ENCODE data around the gene EDC4. TPM values are rescaled to one million over a fixed set of nuclear protein-coding genes. Genes with fewer than 3 reads are reported as not detected.

Gene EDC4
- total RNA-seq, 1 experiment from 2014 or later, result 85.3 TPM

DNA sequence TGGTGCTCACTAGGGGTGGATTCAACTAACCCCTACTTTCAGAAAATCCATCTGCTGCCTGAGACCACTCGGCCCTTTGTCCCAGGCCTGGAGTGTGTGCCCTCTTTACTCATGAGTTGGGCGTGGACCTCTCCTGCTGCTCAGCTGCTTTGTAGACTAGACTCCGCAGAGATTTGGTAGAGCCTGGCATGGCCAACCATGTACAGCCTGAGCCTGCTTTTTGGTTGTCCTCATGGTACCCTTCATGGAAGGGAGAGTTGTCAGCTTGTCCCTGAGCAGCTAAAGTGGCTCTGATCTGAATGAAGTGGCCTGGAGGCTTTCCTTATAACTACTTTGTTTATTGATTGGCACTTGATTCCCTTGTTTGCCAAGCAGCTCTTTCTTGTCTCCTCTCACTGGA is 1.5 kb downstream of the EDC4 start:
- intact Hi-C loops (cut with micrococcal nuclease; ENCODE audit: unreplicated experiment) (no loop called here), in situ Hi-C loops (cut with HindIII; ENCODE audit: low pct_unique_long_range_greater_than_20kb, low sequenced_read_pairs) (no loop called here)
- ATAC-seq, result no peak
- peak overlapping the region; percentile 90 for H3K27ac ChIP-seq (ENCODE audit: low read length)
- TSS peak; percentile 69 for BruUV-seq (replicated peaks)
- H3K4me3 ChIP-seq (ENCODE audit: low read depth in 2 of 2, low read length in 2 of 2), result peak overlapping the region; percentile 85 to 87
- TF ChIP-seq POLR2AphosphoS5 (IDR thresholded peaks at IDR 0.05; ENCODE audit: low read depth, low read length) (no peak), SIN3A (IDR thresholded peaks at IDR 0.05; ENCODE audit: borderline replicate concordance, insufficient read depth, low read depth, low read length) (no peak), TCF7L2 (IDR thresholded peaks at IDR 0.05; ENCODE audit: low read depth, low read length) (no peak)
- TF ChIP-seq, protein P1, sequence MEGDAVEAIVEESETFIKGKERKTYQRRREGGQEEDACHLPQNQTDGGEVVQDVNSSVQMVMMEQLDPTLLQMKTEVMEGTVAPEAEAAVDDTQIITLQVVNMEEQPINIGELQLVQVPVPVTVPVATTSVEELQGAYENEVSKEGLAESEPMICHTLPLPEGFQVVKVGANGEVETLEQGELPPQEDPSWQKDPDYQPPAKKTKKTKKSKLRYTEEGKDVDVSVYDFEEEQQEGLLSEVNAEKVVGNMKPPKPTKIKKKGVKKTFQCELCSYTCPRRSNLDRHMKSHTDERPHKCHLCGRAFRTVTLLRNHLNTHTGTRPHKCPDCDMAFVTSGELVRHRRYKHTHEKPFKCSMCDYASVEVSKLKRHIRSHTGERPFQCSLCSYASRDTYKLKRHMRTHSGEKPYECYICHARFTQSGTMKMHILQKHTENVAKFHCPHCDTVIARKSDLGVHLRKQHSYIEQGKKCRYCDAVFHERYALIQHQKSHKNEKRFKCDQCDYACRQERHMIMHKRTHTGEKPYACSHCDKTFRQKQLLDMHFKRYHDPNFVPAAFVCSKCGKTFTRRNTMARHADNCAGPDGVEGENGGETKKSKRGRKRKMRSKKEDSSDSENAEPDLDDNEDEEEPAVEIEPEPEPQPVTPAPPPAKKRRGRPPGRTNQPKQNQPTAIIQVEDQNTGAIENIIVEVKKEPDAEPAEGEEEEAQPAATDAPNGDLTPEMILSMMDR (IDR thresholded peaks at IDR 0.05), result no peak
- TF ChIP-seq, protein P2, sequence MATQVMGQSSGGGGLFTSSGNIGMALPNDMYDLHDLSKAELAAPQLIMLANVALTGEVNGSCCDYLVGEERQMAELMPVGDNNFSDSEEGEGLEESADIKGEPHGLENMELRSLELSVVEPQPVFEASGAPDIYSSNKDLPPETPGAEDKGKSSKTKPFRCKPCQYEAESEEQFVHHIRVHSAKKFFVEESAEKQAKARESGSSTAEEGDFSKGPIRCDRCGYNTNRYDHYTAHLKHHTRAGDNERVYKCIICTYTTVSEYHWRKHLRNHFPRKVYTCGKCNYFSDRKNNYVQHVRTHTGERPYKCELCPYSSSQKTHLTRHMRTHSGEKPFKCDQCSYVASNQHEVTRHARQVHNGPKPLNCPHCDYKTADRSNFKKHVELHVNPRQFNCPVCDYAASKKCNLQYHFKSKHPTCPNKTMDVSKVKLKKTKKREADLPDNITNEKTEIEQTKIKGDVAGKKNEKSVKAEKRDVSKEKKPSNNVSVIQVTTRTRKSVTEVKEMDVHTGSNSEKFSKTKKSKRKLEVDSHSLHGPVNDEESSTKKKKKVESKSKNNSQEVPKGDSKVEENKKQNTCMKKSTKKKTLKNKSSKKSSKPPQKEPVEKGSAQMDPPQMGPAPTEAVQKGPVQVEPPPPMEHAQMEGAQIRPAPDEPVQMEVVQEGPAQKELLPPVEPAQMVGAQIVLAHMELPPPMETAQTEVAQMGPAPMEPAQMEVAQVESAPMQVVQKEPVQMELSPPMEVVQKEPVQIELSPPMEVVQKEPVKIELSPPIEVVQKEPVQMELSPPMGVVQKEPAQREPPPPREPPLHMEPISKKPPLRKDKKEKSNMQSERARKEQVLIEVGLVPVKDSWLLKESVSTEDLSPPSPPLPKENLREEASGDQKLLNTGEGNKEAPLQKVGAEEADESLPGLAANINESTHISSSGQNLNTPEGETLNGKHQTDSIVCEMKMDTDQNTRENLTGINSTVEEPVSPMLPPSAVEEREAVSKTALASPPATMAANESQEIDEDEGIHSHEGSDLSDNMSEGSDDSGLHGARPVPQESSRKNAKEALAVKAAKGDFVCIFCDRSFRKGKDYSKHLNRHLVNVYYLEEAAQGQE (IDR thresholded peaks at IDR 0.05; ENCODE audit: insufficient read depth in 1 of 2, low read depth in 2 of 2, low read length in 1 of 2), result no peak
- DNase-seq (ENCODE audit: low read depth, low spot score), result no peak
- ChIA-PET POLR2A (no interaction called here), CTCF (no interaction called here)
- H3K9me3 ChIP-seq (ENCODE audit: control insufficient read depth, insufficient read depth, low read depth, low read length), result no peaks in the 10 kb centered on the region
- no peaks in the 10 kb centered on the region for H3K27me3 ChIP-seq (ENCODE audit: control insufficient read depth, insufficient read depth, low read length)
- peaks cover 17% of the 10 kb centered on the region for H3K4me1 ChIP-seq (ENCODE audit: control insufficient read depth, insufficient read depth, low read length)
- no peaks in the 10 kb centered on the region; the same call in none of the 2 replicates for H3K36me3 ChIP-seq (ENCODE audit: control insufficient read depth, insufficient read depth, low read length)

DNA sequence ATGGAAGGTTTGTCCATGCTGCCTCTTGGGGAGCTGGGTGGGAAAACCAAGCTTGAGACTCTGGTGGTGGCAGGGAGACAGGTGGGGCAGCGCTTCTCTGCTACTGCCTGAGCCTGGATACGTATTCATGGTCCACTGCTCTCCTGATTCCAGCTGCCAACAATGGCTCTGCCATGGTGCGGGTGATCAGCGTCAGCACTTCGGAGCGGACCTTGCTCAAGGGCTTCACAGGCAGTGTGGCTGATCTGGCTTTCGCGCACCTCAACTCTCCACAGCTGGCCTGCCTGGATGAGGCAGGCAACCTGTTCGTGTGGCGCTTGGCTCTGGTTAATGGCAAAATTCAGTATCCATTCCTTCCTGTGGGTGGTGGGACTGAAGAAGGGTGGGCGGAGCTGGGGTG is 4.2 kb downstream of the EDC4 start:
- Histone ChIP-seq H3K27me3 (ENCODE audit: control insufficient read depth, insufficient read depth, low read length) (no peaks in the 10 kb centered on the region), H3K27ac (ENCODE audit: low read length) (no peak overlapping the region), H3K36me3 (ENCODE audit: control insufficient read depth, insufficient read depth, low read length) (no peaks in the 10 kb centered on the region; the same call in none of the 2 replicates), H3K9me3 (ENCODE audit: control insufficient read depth, insufficient read depth, low read depth, low read length) (no peaks in the 10 kb centered on the region), H3K4me1 (ENCODE audit: control insufficient read depth, insufficient read depth, low read length) (peaks cover 17% of the 10 kb centered on the region), H3K4me3 (ENCODE audit: low read depth in 2 of 2, low read length in 2 of 2) (no peak overlapping the region)
- POLR2A ChIA-PET, result no interaction called here
- DNase-seq (ENCODE audit: low read depth, low spot score) (no peak), ATAC-seq (no peak)
- in situ Hi-C loops (cut with HindIII; ENCODE audit: low pct_unique_long_range_greater_than_20kb, low sequenced_read_pairs) (no loop called here), intact Hi-C loops (cut with micrococcal nuclease; ENCODE audit: unreplicated experiment) (no loop called here)
- CTCF ChIA-PET, result interaction anchor here (0.6 kb wide), 1 partner anchor 11 kb away, joined by 6 read pairs; no protein-coding TSS in a partner anchor
- TF ChIP-seq TCF7L2 (IDR thresholded peaks at IDR 0.05; ENCODE audit: low read depth, low read length), result no peak
- TF ChIP-seq POLR2AphosphoS5 (IDR thresholded peaks at IDR 0.05; ENCODE audit: low read depth, low read length), result no peak
- TF ChIP-seq, protein P1 (IDR thresholded peaks at IDR 0.05), result no peak
- TF ChIP-seq, protein P2 (IDR thresholded peaks at IDR 0.05; ENCODE audit: insufficient read depth in 1 of 2, low read depth in 2 of 2, low read length in 1 of 2), result no peak
- no peak for TF ChIP-seq SIN3A (IDR thresholded peaks at IDR 0.05; ENCODE audit: borderline replicate concordance, insufficient read depth, low read depth, low read length)
- no TSS peak for BruUV-seq (replicated peaks)

Measured in Panc1 (cell line).